ENCODE measurements around the gene FHOD3.

Gene FHOD3

DNA sequence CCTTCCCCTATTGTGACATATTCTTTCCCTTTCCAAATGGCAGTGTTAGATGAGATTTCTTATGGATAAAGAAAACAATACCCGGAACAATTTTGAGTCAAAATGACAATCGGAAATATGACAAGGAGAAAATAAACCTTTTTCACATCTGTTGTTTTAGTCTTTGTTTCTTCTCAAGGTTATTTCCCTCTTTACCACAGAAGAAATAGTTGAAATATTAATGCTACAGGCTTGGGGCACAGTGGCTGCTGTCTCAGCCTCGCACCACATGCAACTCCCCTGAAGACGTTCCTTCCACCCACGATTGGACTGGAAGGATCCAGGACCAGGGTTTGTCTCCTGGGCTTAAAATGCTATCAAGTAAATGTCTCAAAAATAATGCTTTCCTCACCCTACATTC is 77.6 kb downstream of the FHOD3 start (continued):
- TF ChIP-seq, protein P1, sequence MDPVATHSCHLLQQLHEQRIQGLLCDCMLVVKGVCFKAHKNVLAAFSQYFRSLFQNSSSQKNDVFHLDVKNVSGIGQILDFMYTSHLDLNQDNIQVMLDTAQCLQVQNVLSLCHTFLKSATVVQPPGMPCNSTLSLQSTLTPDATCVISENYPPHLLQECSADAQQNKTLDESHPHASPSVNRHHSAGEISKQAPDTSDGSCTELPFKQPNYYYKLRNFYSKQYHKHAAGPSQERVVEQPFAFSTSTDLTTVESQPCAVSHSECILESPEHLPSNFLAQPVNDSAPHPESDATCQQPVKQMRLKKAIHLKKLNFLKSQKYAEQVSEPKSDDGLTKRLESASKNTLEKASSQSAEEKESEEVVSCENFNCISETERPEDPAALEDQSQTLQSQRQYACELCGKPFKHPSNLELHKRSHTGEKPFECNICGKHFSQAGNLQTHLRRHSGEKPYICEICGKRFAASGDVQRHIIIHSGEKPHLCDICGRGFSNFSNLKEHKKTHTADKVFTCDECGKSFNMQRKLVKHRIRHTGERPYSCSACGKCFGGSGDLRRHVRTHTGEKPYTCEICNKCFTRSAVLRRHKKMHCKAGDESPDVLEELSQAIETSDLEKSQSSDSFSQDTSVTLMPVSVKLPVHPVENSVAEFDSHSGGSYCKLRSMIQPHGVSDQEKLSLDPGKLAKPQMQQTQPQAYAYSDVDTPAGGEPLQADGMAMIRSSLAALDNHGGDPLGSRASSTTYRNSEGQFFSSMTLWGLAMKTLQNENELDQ (tag by site-specific recombination; IDR thresholded peaks at IDR 0.05; ENCODE audit: low read depth): no peak
- TF ChIP-seq ZFP37 (tag by site-specific recombination; IDR thresholded peaks at IDR 0.05) (no peak), ZNF585B (tag by site-specific recombination; IDR thresholded peaks at IDR 0.05) (no peak), ZNF211 (tag by site-specific recombination; IDR thresholded peaks at IDR 0.05; ENCODE audit: low read depth) (no peak)

DNA sequence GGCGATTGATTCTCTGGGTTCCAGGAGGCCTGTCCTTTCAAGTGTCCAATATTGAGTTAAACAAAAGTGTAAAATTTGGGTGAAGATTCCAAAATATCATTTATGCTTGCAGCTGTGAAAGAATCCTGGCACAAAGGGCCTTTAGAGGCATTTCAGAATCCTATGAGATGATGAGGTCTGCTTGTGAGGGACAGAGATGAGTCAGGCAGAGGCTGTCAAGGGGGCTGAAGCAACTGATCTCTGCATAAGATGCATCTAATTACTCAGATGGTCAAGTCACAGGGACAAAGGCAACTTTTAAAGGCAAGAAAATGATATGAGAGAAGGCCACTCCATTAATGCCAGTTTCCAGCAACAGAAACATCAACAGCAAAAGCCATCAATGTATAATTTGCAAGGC is 78.8 kb downstream of the FHOD3 start:
- Histone ChIP-seq H3K4me3 (ENCODE audit: low read depth, low read length) (no peak overlapping the region), H3K36me3 (ENCODE audit: control insufficient read depth in 2 of 2, insufficient read depth in 1 of 2, low read length in 2 of 2) (no peaks in the 10 kb centered on the region), H3K4me1 (ENCODE audit: control insufficient read depth, insufficient read depth, low read length) (no peaks in the 10 kb centered on the region), H3K9me3 (ENCODE audit: control insufficient read depth, insufficient read depth, low read depth, low read length) (no peaks in the 10 kb centered on the region), H3K27ac (ENCODE audit: extremely low read depth, low read depth, low read length) (no peak overlapping the region)
- ChIA-PET CTCF (no interaction called here), POLR2A (no interaction called here)
- no peak for TF ChIP-seq ZNF19 (tag by site-specific recombination; IDR thresholded peaks at IDR 0.05; ENCODE audit: low read depth)
- no peak for TF ChIP-seq TCF7L2 (IDR thresholded peaks at IDR 0.05; ENCODE audit: borderline replicate concordance, low read depth, low read length)
- TF ChIP-seq PRDM1 (tag by site-specific recombination; IDR thresholded peaks at IDR 0.05): no peak
- TF ChIP-seq, protein P2, sequence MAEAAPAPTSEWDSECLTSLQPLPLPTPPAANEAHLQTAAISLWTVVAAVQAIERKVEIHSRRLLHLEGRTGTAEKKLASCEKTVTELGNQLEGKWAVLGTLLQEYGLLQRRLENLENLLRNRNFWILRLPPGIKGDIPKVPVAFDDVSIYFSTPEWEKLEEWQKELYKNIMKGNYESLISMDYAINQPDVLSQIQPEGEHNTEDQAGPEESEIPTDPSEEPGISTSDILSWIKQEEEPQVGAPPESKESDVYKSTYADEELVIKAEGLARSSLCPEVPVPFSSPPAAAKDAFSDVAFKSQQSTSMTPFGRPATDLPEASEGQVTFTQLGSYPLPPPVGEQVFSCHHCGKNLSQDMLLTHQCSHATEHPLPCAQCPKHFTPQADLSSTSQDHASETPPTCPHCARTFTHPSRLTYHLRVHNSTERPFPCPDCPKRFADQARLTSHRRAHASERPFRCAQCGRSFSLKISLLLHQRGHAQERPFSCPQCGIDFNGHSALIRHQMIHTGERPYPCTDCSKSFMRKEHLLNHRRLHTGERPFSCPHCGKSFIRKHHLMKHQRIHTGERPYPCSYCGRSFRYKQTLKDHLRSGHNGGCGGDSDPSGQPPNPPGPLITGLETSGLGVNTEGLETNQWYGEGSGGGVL (tag by site-specific recombination; IDR thresholded peaks at IDR 0.05): no peak
- TF ChIP-seq, protein P3, sequence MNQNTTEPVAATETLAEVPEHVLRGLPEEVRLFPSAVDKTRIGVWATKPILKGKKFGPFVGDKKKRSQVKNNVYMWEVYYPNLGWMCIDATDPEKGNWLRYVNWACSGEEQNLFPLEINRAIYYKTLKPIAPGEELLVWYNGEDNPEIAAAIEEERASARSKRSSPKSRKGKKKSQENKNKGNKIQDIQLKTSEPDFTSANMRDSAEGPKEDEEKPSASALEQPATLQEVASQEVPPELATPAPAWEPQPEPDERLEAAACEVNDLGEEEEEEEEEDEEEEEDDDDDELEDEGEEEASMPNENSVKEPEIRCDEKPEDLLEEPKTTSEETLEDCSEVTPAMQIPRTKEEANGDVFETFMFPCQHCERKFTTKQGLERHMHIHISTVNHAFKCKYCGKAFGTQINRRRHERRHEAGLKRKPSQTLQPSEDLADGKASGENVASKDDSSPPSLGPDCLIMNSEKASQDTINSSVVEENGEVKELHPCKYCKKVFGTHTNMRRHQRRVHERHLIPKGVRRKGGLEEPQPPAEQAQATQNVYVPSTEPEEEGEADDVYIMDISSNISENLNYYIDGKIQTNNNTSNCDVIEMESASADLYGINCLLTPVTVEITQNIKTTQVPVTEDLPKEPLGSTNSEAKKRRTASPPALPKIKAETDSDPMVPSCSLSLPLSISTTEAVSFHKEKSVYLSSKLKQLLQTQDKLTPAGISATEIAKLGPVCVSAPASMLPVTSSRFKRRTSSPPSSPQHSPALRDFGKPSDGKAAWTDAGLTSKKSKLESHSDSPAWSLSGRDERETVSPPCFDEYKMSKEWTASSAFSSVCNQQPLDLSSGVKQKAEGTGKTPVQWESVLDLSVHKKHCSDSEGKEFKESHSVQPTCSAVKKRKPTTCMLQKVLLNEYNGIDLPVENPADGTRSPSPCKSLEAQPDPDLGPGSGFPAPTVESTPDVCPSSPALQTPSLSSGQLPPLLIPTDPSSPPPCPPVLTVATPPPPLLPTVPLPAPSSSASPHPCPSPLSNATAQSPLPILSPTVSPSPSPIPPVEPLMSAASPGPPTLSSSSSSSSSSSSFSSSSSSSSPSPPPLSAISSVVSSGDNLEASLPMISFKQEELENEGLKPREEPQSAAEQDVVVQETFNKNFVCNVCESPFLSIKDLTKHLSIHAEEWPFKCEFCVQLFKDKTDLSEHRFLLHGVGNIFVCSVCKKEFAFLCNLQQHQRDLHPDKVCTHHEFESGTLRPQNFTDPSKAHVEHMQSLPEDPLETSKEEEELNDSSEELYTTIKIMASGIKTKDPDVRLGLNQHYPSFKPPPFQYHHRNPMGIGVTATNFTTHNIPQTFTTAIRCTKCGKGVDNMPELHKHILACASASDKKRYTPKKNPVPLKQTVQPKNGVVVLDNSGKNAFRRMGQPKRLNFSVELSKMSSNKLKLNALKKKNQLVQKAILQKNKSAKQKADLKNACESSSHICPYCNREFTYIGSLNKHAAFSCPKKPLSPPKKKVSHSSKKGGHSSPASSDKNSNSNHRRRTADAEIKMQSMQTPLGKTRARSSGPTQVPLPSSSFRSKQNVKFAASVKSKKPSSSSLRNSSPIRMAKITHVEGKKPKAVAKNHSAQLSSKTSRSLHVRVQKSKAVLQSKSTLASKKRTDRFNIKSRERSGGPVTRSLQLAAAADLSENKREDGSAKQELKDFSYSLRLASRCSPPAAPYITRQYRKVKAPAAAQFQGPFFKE (tag by site-specific recombination; IDR thresholded peaks at IDR 0.05; ENCODE audit: borderline replicate concordance): no peak
- TF ChIP-seq ZNF138 (tag by site-specific recombination; IDR thresholded peaks at IDR 0.05; ENCODE audit: borderline replicate concordance): no peak
- TF ChIP-seq ZNF133 (tag by site-specific recombination; IDR thresholded peaks at IDR 0.05): no peak
- no peak for TF ChIP-seq MYNN (tag by site-specific recombination; IDR thresholded peaks at IDR 0.05; ENCODE audit: borderline replicate concordance)
- no peak for TF ChIP-seq ZNF624 (tag by site-specific recombination; IDR thresholded peaks at IDR 0.05)

DNA sequence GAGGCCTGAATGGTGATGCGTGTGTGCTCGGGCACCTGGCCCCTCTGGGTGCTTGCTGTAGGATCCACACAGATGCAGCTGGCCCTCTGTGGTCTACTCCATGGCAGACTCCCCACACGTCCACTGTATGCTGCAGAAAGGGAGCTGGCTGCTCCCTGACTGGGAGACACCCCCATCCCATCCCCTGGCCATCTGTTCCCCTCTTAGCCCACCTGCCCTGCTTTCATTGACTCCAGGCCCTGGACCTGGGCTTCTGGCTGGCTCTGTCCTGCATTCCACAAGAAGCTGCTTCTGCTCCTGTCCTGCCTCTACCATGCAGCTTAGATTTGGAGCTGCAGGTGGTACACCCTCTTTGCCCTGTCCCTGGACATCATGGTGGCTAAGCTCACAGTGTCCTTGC is 80.1 kb downstream of the FHOD3 start:
- no peak overlapping the region for H3K27ac ChIP-seq (ENCODE audit: extremely low read depth, low read depth, low read length)
- CTCF ChIA-PET: no interaction called here
- H3K4me1 ChIP-seq (ENCODE audit: control insufficient read depth, insufficient read depth, low read length): no peaks in the 10 kb centered on the region
- POLR2A ChIA-PET: no interaction called here
- H3K9me3 ChIP-seq (ENCODE audit: control insufficient read depth, insufficient read depth, low read depth, low read length): no peaks in the 10 kb centered on the region
- no peak overlapping the region for H3K4me3 ChIP-seq (ENCODE audit: low read depth, low read length)
- no peaks in the 10 kb centered on the region for H3K36me3 ChIP-seq (ENCODE audit: control insufficient read depth in 2 of 2, insufficient read depth in 1 of 2, low read length in 2 of 2)
- TF ChIP-seq ZNF621 (tag by site-specific recombination; IDR thresholded peaks at IDR 0.05) (no peak), ZNF146 (tag by site-specific recombination; IDR thresholded peaks at IDR 0.05) (no peak), ZNF311 (tag by site-specific recombination; IDR thresholded peaks at IDR 0.05; ENCODE audit: borderline replicate concordance) (no peak), ZNF792 (tag by site-specific recombination; IDR thresholded peaks at IDR 0.05) (no peak), ZNF501 (tag by site-specific recombination; IDR thresholded peaks at IDR 0.05) (no peak)
- TF ChIP-seq, protein P4, sequence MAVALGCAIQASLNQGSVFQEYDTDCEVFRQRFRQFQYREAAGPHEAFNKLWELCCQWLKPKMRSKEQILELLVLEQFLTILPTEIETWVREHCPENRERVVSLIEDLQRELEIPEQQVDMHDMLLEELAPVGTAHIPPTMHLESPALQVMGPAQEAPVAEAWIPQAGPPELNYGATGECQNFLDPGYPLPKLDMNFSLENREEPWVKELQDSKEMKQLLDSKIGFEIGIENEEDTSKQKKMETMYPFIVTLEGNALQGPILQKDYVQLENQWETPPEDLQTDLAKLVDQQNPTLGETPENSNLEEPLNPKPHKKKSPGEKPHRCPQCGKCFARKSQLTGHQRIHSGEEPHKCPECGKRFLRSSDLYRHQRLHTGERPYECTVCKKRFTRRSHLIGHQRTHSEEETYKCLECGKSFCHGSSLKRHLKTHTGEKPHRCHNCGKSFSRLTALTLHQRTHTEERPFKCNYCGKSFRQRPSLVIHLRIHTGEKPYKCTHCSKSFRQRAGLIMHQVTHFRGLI (tag by site-specific recombination; IDR thresholded peaks at IDR 0.05): no peak
- TF ChIP-seq, protein P5, sequence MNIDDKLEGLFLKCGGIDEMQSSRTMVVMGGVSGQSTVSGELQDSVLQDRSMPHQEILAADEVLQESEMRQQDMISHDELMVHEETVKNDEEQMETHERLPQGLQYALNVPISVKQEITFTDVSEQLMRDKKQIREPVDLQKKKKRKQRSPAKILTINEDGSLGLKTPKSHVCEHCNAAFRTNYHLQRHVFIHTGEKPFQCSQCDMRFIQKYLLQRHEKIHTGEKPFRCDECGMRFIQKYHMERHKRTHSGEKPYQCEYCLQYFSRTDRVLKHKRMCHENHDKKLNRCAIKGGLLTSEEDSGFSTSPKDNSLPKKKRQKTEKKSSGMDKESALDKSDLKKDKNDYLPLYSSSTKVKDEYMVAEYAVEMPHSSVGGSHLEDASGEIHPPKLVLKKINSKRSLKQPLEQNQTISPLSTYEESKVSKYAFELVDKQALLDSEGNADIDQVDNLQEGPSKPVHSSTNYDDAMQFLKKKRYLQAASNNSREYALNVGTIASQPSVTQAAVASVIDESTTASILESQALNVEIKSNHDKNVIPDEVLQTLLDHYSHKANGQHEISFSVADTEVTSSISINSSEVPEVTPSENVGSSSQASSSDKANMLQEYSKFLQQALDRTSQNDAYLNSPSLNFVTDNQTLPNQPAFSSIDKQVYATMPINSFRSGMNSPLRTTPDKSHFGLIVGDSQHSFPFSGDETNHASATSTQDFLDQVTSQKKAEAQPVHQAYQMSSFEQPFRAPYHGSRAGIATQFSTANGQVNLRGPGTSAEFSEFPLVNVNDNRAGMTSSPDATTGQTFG (tag by site-specific recombination; IDR thresholded peaks at IDR 0.05; ENCODE audit: borderline replicate concordance): no peak
